ENCODE measurements around the gene CNGB1.

- TF ChIP-seq CTCF (IDR thresholded peaks at IDR 0.05): peak; percentile 45
- no peak for TF ChIP-seq EZH2 (IDR thresholded peaks at IDR 0.05)
These were observed 111.6 kb downstream of the CNGB1 start for GRCh38 chr16:57859331-57859730.
